NCI-H2196 treated with DMSO at 0.1 percent for 48 hours (cell line): ENCODE measurements around the gene HPN.
"Not testable (repeated sequence)": the region's sequence is repeated elsewhere in the genome, so short reads cannot be mapped to it uniquely, and the experiment has no call there.

Experiments
- DNase-seq: peaks from one replicate; lab custom pipeline; 2025; ENCODE audit not compliant: unreplicated experiment; lab: John Stamatoyannopoulos, UW

HPN gene

DNA sequence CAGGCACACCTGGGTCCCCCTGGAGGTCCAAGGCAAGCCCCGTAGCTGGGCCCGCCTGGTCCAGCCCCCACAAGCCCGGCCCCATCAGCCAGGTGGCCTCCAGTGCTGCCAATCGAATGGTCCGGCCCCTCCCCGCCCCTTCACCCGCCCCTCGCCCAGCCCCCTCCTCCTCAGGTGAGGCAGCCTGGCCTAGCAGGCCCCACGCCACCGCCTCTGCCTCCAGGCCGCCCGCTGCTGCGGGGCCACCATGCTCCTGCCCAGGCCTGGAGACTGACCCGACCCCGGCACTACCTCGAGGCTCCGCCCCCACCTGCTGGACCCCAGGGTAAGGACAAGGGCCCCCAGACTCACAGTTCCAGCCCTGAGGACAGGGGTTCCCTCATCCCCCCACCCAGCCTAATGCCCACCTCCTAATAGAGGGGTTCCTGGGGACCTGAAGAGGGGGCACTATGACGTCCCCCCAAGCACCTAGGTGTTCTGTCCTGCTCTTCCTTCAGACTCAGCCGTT is at the start of gene HPN:
Gene HPN, plus strand, starts transcription at position 174 of the 508 bp plus-strand sequence. CDS start 786 bp downstream, outside the sequence.
- peak; percentile 47 for DNase-seq

DNA sequence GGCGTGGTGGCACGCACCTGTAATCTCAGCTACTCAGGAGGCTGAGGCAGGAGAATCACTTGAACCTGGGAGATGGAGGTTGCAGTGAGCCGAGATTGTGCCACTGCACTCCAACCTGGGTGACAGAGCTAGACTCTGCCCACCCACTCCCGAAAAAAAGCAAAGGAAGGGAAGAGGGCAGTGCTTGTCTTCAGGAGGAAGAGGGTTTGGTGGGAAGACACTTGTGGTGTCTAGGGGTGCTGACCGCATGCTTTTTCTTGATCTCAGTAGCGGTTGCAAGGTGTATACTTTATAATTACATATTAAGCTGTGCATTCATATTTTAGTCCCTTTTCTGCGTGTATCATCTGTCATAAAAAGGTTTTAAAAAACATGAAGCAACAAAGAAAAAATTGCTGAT is 48.9 kb upstream of the HPN start:
- DNase-seq, result not testable (repeated sequence)

DNA sequence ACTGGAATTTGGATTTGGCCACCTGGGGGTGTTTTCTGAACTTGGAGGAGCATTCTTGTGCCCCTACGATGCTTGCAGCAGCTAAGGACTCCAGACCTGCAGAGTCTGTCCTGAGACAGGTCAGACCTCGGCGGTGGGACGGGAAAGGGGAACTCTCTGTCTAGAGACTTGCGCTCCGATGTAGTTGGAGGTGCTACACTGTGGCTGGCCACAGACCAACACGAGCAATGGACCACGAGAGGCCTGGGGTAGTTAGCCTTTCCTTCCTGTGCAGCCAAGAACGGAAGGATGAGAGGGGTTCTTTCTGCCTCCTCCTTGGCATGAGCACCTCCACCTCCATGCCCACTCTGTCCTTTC is 47.3 kb upstream of the HPN start:
- no peak for DNase-seq

DNA sequence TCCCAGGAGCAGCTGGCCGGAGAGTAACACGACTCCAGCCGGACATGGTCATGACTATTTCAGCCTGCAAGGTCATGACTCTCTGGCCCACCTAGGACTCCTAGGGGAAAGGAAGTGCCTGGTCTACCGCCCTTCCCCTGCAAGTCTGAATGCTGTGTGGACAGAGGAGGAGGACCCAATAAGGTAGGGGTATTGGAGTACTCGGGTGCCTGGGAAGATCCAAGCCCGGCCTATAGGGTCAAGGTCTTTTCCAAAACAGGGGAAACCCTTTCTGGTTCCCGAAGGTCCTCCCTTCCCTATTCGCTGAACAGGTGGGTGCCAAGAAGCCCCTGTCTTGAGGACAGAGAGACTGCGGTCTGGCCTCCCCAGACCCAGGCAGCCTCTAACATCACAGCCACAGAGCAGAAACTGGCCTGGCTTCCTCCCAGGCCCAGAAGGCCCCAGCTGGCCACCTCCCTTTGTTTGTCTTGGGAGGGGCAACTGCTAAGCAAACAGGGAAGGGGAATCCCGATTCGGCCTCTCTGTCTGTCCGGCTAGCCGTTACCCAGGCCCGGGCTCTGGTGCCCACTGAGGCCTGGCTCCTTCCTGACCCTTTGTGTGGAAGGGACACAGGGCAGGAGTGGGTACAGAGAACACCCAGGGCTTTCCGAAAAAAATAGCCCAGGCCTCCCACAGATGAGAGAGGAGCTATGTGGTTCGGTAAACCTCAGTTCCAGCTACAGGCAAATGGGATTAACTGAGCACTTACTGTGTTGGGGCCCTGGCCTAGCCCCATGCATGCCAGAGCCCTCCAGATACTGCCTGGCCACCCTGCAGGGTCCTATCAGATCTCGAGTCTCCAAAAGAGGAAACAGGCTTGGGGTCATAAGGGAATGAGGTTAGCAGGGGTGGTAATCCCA is 46.6 kb upstream of the HPN start:
- DNase-seq, result peak; percentile 73

DNA sequence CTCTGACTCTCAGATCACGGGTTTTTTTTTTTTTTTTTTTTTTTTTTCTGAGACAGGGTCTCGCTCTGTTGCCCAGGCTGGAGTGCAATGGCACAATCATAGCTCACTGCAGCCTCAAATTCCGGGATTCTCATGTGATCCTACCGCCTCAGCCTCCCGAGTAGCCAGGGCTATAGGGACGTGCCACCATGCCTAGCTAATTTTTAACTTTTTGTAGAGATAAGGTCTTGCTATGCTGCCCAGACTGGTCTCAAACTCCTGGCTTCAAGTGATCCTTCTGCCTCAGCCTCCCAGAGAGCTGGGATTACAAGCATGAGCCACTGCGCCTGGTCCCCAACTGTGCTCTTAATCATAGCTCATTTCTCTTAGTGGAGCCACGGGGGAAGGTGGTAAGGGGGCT is 46.0 kb upstream of the HPN start:
- DNase-seq, result no peak

DNA sequence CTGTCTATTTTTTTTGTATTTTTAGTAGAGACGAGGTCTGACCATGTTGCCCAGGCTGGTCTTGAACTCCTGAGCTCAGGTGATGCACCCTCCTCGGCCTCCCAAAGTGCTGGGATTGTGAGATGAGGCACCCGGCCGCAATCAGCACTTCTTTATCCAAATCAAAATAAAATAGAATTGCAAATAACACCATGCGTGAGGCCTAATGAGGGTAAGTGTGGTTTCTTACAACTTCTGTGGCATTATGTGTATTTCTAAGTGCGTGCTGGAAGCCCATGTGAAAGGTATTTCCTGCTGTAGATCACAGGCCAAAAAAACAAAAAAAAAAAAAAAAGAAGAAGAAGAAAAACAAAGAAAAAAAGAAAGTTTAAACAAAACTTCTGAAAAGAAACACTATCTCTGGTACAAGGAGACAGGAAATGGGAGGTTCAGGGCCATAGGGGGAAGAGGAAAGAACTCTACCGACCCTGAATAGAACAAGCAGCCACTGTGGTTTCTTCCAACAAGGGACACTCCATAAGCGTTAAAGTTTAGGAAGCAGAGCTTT is 44.4 kb upstream of the HPN start:
- DNase-seq, result no peak

DNA sequence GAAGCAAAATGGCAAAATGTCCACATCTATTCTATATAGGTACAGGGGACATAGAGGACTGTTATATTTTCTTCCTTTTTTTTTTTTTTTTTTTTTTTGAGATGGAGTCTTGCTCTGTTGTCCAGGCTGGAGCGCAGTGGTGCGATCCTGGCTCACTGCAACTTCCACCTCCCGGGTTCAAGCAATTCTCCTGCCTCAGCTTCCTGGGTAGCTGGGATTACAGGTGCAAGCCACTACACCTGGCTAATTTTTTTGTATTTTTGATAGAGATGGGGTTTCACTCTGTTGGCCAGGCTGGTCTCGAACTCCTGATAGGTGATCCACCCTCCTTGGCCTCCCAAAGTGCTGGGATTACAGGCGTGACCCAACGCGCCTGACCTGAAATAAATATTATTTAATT is 43.3 kb upstream of the HPN start:
- not testable (repeated sequence) for DNase-seq

DNA sequence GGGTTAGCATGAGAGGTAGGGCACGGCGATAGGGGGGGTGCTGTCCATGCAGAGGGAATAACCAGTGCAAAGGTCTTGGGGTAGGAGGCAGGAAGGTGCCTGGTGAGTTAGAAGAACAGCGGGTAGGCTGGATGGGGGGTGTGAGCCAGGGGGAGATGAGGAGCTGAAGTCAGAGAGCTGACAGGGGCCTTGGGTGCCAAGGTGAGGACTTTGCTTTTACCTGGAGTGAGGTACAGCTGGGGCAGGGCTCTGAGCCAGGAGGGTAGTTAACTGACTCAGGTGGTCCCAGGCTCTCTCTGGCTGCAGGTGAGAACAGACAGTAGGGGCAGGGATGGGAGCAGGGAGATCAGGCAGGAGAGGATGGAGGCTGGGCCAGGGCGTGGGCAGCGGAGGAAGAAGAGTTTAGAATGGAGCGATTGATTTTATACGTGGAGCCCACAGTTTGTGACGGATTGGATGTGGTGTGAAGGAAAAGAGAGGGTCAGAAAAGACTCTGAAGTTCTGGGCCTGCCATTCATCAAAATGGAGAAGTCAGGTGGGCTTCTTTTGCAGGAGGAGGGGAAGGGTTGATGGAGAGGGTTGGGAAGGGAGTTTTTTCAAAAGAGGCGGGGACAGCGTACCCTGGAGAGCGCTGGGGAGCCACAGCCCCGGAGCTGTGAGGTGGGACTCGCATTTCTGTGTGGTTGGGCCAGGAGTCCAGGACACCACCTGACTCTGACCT is 42.6 kb upstream of the HPN start:
- no peak for DNase-seq

DNA sequence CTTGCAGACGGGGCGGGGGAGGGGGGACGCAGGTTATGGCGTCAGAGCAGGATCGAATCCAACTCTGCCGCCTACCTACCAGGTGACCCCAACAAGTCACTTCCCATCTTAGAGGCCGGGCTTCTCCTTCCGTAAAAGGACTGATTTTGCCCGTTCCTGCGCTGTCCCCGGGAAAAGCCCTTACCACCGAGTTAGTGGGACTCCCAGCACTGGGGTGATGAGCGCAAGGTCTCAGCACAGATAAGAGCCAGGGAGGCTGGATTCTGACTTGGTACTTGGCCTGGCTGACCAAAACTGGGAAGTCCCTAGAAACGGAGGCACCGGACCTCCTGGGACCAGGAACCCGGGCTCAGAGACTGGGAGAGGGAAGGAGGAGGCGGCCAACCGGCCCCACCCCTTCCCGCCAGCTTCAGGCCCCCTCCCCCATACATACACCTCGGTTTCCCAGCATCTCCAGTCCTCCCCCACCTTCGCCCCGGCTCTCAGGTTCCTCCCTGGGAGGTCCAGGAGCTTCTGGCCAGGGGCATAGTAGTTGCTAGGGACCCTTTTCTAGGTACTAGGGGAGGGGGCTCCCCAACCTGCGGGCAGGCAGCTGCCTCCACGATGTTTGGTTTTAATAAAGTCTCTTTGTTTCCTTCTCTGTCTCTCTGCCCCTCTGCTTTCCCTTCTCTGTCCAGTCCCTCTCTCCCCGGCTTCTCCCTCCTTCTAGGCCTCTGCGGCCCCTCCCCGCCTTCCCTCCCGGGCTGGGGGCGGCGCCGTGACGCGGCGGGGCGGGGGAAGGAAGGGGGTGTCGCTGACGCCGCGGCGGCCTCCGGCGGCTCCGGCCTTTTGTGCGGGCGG is 41.8 kb upstream of the HPN start, which contains the start of gene GRAMD1A:
Gene GRAMD1A, plus strand, starts transcription at position 826 of the 840 bp plus-strand sequence. CDS start 156 bp downstream, outside the sequence.
- DNase-seq, result peak; percentile 78

DNA sequence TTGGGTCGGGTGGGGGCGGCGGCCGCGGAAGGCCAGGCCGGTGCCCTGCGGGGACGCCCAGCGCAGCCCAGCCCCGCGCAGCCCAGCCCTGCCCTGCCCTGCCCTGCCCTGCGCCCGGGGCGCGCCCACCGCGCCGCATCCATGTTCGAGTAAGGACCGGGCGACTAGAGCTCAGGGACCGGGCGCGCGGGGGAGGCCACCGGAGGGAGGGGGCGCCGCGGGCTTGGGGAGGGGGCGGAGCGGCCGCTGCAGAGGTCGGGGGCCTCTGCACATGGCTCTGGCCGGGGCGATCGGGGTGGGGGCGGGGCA is 41.2 kb upstream of the HPN start:
- DNase-seq, result no peak

DNA sequence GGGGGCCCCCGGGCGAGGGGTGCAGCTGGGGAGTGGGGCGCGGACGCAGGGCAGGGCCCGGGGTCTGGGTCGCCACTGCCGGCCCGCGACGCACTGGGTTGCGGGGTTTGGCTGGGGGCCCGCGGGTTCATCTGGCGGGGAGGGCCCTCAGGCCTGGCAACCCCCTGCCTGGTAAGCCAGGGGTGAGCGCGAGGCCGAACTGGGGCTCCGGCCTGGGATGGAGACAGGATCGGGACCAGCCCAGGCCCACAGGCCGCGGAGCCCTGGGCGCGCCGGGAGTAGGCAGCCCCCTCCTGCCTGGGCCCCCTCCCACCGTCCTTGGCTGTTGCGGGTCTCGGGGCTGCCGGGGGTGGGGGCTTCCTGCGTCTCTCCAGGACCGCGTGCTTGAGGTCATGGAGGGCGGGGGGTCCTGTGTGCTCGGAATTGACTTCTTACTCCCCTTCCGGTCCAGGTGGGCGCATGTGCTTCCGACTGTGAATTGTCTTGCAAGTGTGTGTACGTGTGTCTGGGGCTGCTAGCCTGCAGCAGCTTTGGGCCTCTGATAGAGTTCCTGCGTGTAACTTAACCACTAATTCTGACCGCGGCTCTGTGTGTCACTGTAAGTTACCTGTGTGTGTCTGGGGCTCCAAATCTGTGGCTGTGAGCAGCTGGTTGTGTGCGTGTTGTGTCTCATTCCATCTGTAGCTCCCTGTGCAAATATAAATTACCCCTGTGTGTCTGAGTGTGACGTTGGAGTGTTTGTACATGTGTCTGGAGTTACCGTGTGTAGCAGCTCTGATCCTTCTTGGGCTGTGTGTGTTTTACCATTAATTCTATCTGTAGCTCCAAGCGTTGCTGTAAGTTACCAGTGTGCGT is 40.6 kb upstream of the HPN start:
- DNase-seq, result no peak

DNA sequence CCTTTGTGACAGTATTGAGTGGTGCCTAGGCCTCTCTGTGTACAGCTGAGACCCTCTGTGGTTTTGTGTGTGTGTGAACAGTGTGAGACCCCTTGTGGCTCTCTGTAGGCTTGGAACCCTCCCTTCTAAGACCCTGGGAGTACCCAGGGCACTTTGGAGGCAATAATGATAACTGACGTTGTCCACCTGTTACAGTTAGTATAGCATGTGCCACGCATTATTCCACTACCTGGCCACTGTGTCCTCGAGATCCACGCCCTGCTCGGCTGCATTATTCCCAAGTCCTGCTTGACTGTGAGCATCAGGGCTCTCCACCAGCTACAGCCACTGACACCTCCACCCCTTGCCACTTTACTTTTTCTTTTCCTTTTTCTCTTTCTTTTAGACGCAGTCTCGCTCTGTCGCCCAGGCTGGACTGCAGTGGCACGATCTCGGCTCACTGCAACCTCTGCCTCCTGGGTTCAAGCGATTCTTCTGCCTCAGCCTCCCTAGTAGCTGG is 39.4 kb upstream of the HPN start:
- DNase-seq, result no peak

DNA sequence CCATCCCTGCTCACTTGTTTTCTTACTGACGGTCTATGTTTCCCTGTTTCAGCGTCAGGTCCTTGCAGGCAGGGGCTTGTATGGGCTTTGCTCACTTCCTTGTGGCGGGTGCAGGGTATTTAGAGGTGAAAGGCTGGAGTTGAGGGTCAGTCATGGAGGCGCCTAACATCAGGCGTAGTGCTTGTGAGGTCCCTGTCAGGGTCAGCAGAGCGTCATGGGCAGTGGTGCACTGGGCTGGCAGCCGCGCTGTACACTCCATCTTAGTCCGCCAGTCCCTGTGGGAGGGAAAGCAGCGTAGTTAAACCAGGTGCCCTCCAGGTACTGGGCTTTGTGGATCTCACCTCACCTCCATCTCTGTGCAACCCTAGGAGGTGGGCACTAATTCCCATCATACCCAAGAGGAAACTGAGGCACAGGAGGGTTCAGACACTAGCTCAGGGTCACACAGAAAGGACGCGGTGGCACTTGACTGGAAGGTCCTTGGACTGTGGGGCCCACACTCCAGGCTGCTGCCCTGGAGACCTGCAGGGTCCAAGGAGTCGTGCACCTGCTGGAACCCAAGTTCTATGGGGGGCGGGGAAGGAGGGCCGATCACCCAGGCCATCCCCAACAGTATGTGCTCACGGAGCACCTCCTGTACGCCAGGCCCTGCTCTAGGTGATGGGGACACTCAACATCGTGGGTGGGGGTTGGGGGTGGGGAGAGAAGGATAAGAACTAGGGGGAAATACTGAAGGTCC is 36.8 kb upstream of the HPN start:
- DNase-seq, result no peak

DNA sequence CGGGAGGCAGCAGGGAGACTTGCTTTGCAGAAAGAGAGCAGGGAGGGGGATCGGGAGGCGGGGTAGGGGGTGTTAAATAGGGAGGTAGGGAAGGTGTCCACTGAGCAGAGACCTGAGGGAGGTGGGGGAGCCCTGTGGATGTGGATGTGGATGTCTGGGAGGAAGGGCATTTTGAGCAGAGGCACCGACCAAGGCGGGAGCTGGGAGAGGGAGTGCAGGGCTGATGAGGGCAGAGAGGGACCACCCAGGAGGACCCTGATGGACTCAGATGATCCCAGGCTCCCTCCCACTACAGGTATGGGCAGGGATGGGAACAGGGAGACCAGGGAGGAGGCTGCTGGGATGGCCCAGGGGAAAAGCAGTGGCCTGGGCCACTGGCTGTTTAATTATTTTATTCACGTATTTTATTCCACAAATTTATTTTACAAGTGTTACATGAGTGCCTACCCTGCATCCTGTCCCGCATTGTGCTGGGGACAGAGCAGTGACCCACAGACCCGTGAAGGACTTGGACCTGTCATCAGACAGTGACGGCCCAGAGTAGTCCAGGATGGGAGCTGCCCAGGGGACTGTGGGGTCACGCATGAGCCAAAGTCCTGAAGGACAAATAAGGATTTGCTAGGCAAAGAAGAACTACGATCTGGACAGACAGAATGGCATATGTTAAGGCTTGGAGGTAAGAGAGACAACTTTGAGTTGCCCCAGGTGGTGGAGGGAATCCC is 36.1 kb upstream of the HPN start:
- no peak for DNase-seq

DNA sequence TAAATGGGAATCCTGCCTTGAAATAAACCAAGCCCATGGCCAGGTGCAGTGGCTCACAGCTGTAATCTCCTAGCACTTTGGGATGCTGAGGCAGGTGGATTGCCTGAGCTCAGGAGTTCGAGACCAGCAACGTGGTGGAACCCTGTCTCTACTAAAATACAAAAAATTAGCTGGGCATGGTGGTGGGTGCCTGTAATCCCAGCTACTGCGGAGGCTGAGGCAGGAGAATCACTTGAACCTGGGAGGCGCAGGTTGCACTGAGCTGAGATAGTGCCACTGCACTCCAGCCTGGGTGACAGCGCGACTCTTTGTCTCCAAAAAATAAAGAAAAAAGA is 35.5 kb upstream of the HPN start:
- not testable (repeated sequence) for DNase-seq

DNA sequence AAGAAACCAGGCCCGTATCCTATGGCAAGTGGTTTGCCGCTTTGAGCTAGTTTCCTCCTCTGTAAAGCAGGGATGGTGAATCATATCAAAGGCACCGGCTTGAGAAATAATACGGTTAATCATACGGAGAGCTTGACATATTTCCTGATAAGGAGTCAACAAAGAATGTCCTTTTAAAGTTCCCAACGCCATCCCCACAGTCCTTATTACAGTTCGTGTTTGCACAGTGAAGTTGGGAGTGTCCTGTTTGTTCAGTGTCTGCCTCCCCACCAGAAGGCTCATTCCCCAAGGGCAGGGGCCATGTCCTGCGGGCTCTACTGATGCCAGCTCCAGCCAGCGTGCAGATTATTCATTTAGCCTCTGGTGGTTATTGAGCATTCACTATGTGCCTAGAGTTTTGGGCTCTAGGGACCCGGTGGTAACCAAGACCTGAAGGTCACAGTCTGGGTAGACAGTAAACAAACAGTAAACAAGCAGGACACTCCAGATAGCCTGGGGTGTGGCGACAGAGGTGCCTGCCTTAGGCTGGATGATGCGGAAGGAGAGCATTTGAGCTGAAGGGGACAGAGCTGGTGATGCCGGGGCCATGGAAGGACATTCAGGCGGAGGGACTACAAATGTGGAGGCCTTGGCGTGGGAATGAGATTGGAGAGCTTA is 35.1 kb upstream of the HPN start:
- DNase-seq, result no peak

DNA sequence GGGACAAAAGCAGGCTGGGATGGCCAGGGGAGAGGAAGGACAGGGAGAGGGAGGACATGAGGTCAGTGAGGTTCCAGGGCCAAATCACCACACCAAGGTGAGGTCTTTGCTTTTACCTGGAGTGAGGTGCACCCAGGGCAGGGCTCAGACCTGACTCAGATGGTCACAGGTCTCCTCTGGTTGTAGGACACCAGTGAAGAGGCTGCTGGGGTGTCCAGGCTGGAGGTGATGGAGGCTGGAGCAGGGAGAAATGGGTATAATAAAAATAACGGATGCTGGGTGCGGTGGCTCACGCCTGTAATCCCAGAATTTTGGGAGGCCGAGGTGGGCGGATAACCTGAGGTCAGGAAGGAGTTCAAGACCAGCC is 34.5 kb upstream of the HPN start:
- no peak for DNase-seq

DNA sequence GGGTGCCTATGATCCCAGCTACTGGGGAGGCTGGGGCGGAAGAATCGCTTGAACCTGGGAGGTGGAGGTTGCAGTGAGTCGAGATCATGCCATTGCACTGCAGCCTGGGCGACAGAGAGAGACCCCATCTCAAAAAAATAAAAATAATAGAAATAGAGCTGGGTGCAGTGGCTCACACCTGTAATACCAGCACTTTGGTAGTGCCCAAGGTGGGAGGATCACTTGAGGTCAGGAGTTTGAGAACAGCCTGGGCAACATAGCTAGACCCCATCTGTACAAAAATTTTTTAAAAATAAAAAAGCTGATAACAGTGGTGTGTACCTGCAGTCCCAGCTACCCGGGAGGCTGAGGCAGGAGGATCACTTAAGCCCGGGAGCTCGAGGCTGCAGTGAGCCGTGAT is 34.1 kb upstream of the HPN start:
- not testable (repeated sequence) for DNase-seq
